ENCODE results near the gene RALGAPA2.
"Not testable (repeated sequence)": the region's sequence is repeated elsewhere in the genome, so short reads cannot be mapped to it uniquely, and the experiment has no call there.

RALGAPA2 gene

DNA sequence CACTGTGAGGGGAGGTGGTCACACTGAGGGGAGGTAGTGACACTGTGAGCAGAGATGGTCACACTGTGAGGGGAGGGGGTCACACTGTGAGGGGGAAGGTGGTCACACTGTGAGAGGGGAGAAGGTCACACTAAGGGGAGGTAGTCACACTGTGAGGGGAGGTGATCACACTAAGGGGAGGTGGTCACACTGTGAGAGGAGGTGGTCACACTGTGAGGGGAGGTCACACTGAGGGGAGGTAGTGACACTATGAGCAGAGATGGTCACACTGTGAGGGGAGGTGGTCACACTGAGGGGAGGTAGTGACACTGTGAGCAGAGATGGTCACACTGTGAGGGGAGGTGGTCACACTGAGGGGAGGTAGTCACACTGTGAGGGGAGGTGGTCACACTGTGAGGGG is 356.9 kb downstream of the RALGAPA2 start:
- H3K4me1 Mint-ChIP-seq, H3K27ac Mint-ChIP-seq, DNase-seq, CTCF ChIA-PET, H3K27me3 Mint-ChIP-seq, H3K36me3 Mint-ChIP-seq, H3K4me3 Mint-ChIP-seq: not testable (repeated sequence)
- peaks cover 12% of the 10 kb centered on the region for H3K9me3 Mint-ChIP-seq

DNA sequence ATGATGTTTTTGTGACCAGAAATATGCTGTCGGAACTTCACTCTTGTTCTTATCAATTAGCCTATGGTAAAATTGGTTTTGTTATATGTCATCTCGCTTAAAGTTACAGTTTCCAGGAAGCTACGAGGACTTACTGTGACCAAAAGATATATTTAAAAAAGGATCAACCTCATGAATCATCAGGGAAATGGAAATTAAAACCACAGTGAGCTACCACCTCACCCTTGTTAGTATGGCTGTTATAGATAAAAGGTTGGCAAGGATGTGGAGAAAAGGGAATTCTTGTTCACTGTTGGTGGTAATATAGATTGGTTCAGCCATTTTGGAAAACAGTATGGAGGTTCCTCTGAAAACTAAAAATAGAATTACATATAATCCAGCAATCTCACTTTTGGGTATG is 358.9 kb downstream of the RALGAPA2 start:
- DNase-seq, result no peak
- H3K36me3 Mint-ChIP-seq, result peaks cover 3% of the 10 kb centered on the region
- H3K27ac Mint-ChIP-seq, result no peak overlapping the region
- CTCF ChIA-PET, result no interaction called here
- peaks cover 12% of the 10 kb centered on the region for H3K9me3 Mint-ChIP-seq
- peaks cover 4% of the 10 kb centered on the region for H3K27me3 Mint-ChIP-seq
- H3K4me1 Mint-ChIP-seq, result no peaks in the 10 kb centered on the region
- H3K4me3 Mint-ChIP-seq, result no peak overlapping the region

DNA sequence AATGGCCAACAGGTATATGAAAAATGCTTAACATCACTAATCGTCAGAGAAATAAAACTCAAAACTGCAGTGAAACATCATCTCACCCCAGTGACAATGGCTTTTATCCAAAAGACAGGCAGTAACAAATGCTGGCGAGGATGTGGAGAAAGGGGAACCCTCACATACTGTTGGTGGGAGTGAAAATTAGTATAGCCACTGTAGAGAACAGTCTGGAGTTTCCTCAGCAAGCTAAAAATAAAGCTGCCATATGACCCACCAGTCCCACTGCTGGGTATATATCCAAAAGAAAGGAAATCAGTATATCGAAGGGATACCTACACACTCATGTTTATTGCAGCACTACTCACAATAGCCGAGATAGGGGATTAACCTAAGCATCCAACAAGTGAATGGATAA is 368.0 kb downstream of the RALGAPA2 start:
- no peak for DNase-seq
- no peaks in the 10 kb centered on the region for H3K9me3 Mint-ChIP-seq
- no peaks in the 10 kb centered on the region for H3K36me3 Mint-ChIP-seq
- no peaks in the 10 kb centered on the region for H3K4me1 Mint-ChIP-seq
- peaks cover 11% of the 10 kb centered on the region for H3K27me3 Mint-ChIP-seq
- H3K27ac Mint-ChIP-seq, result no peak overlapping the region
- H3K4me3 Mint-ChIP-seq, result no peak overlapping the region
- CTCF ChIA-PET, result no interaction called here

DNA sequence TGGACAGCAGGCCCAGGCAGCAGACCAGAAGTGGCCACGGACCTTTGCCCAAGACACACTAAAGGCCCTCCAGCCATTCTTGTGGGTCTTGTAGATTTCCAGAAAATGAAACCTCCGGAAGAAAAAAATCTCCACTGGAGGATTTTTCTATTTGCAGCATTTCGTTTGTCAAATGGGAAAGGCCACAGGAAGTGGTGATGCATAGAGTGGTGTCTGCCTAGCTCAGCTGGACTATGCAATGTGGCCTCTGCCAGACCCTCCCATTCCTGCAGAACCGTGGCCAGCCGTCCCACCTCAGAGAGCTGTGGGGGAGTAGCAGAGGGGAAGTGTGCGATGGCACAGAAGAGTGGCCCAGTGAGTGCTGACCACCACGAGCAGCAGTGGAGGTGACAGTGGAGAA is 368.5 kb downstream of the RALGAPA2 start:
- no peak for DNase-seq
- Mint-ChIP-seq H3K4me3 (no peak overlapping the region), H3K36me3 (no peaks in the 10 kb centered on the region), H3K9me3 (no peaks in the 10 kb centered on the region), H3K27me3 (peaks cover 7% of the 10 kb centered on the region), H3K27ac (no peak overlapping the region), H3K4me1 (no peaks in the 10 kb centered on the region)
- CTCF ChIA-PET, result no interaction called here
